Measurements from ENCODE around the gene FBXO15.

The FBXO15 gene

DNA sequence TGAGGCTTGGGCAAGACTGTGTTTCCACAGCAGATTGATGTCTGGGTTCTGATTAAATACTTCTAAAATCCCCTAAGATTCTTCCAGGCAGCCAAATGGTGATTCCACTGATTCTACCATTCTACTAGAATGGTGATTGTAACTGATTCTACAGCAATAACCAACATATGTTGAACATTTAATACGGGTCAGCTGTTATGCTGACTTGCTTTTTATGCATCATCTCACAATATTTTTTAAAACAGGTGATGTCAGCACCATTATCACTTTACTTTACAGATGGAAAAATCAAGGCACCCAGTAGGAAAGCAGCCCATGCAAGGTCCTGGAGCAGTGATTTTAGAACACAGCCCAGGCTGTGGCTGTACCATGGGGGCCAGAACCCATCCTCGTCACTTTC, 38.2 kb upstream of the FBXO15 start:
- DNase-seq (ENCODE audit: low read depth), result no peak
- H3K4me3 ChIP-seq (replicated peaks; ENCODE audit: low read depth, low read length), result no peak overlapping the region
- TF ChIP-seq, protein P1, sequence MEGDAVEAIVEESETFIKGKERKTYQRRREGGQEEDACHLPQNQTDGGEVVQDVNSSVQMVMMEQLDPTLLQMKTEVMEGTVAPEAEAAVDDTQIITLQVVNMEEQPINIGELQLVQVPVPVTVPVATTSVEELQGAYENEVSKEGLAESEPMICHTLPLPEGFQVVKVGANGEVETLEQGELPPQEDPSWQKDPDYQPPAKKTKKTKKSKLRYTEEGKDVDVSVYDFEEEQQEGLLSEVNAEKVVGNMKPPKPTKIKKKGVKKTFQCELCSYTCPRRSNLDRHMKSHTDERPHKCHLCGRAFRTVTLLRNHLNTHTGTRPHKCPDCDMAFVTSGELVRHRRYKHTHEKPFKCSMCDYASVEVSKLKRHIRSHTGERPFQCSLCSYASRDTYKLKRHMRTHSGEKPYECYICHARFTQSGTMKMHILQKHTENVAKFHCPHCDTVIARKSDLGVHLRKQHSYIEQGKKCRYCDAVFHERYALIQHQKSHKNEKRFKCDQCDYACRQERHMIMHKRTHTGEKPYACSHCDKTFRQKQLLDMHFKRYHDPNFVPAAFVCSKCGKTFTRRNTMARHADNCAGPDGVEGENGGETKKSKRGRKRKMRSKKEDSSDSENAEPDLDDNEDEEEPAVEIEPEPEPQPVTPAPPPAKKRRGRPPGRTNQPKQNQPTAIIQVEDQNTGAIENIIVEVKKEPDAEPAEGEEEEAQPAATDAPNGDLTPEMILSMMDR (IDR thresholded peaks at IDR 0.05; ENCODE audit: low read length, missing control alignments), result no peak

DNA sequence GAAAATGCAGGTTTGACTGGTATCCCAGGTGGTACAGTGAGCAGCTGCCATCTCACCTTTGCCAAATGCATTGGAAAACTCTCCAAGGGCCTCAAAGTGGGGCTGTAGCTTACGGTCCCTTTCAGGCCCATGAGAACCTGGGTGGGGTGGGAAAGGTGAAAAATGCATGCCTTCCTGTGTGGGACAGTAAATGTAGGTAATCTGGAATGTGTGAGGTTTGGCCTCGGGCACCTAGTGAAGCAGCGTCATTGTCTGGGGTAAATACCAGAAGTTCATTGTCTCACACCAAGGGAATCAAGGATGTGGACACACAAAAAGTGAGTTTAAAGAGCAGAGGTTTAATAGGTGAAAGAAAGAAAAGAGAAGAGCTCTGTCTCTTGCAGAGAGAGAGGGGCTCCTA, 37.2 kb upstream of the FBXO15 start:
- TF ChIP-seq, protein P1 (IDR thresholded peaks at IDR 0.05; ENCODE audit: low read length, missing control alignments), result no peak
- no peak overlapping the region for H3K4me3 ChIP-seq (replicated peaks; ENCODE audit: low read depth, low read length)

DNA sequence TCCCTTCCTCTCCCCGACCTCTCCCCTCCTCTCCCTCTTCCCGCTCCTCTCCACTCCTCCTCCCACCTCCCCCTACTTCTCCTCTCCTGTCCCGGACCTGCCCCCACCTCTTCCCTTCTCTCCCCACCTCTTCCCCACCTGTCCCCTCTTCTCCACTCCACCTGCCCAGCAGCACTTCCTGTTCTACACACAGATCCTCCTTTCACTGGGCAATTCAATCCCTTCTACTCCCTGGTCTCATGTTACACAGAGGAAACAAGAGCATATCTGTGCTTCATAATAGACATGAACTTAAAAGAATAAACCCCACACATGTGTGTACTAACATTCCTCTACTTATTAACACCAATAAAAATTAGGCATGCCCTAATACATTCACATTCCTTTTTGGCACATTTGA, 35.5 kb upstream of the FBXO15 start:
- DNase-seq (ENCODE audit: low read depth), result no peak
- no peak overlapping the region for H3K4me3 ChIP-seq (replicated peaks; ENCODE audit: low read depth, low read length)
- TF ChIP-seq, protein P1 (IDR thresholded peaks at IDR 0.05; ENCODE audit: low read length, missing control alignments), result no peak

More for the DNA sequence above, 37.2 kb upstream of the FBXO15 start:
- DNase-seq (ENCODE audit: low read depth), result no peak

DNA sequence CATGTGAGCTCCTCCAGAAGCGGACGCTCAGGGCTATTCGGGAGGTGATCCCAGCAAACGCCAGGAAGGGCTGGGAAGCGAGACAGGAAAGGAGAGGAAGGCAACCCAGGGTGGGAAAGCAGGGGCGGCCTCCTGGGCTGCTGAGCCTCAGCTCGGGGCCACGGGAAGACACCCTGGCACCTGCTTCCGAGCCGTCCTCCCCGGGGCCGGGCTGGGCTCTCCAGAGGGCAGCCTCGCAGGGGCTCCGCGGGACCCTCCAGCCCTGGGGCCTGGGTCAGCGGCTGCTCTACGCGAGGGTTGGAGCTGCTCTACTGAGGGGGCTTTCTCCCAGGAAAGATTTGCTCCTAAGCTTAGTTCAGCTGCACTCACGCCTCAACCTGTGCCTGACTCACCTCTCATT, 34.7 kb upstream of the FBXO15 start:
- TF ChIP-seq, protein P1 (IDR thresholded peaks at IDR 0.05; ENCODE audit: low read length, missing control alignments), result no peak
- no peak for DNase-seq (ENCODE audit: low read depth)
- no peak overlapping the region for H3K4me3 ChIP-seq (replicated peaks; ENCODE audit: low read depth, low read length)

DNA sequence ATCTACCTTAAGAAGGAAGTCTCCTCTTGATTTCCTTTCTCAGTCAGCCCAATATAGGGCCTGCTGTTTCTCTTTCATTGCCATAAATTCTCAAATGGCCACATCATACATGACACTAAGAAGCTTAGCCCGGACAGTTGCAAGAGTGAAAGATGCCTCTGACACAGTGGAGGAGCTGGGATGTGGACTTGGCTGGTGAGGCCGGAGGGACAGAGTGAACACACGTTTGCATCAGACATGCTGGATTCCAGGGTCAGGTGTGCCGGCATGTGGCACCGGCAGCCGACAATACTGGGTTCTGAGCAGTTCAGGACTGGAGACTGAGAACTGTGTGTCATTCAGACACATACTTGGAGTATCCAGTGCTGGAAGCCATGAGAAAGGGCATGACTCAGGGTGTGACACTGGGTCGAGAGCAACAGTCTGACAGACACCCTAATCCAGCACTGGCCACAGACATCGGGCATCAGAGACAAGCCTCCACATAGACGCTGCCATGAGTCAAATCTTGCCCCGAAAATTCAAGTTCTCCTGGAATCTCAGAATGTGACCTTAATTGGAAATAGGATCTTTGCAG, 32.1 kb upstream of the FBXO15 start:
- TF ChIP-seq, protein P1 (IDR thresholded peaks at IDR 0.05; ENCODE audit: low read length, missing control alignments), result no peak
- DNase-seq (ENCODE audit: low read depth), result no peak
- no peak overlapping the region for H3K4me3 ChIP-seq (replicated peaks; ENCODE audit: low read depth, low read length)

DNA sequence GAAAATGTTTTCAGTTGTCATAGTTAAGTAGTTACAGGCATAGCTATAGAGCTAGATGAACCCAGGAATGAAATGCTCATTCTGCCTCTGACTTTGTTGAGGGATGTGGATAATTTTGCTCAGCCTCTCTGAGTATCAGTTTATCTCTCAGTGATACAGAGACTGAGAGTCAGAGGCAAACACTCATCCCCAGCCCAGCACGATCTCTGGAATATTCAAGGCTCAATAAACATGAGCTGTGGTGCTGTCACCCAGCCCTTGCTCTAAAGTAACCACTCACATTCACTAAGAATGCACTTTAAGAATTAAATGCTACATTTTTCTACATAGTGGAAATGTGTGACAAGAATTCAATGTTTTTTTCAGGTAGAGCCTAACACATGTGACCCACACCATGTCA, 31.2 kb upstream of the FBXO15 start:
- H3K4me3 ChIP-seq (replicated peaks; ENCODE audit: low read depth, low read length), result no peak overlapping the region
- no peak for DNase-seq (ENCODE audit: low read depth)
- TF ChIP-seq, protein P1 (IDR thresholded peaks at IDR 0.05; ENCODE audit: low read length, missing control alignments), result no peak

DNA sequence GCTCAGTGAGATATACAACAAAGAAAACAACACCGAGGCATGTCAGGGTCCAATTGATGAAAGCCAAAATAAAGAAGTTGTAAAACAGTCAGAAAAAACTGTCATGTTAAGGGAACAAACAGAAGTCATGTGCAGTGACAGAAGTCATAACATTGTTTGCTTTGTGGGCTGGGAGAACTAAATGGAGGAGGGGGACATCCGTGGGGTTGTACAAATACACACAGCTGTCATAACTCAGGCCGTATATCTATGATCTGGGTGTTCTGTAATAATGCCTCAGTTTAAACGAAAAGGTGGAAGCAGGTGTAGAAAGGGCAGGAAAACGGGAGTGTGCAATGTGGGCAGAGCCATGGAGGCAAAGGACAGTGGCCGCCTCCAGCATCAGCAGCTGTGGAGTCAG, 28.0 kb upstream of the FBXO15 start:
- H3K4me3 ChIP-seq (replicated peaks; ENCODE audit: low read depth, low read length), result no peak overlapping the region
- TF ChIP-seq, protein P1 (IDR thresholded peaks at IDR 0.05; ENCODE audit: low read length, missing control alignments), result no peak
- DNase-seq (ENCODE audit: low read depth), result no peak

All from fibroblast of pulmonary artery (primary cell).